HepG2 (cell line): ENCODE data around the gene FJX1.

ENCODE experiments used
- CENPBD1 ChIP-seq: sonication (generic); formaldehyde crosslinking; IDR thresholded peaks from 2 replicates; pipeline ENCODE4 v1.8.0; 2022; ENCODE audit warnings: missing genetic modification reagents, low read depth, mild to moderate bottlenecking, borderline replicate concordance
- CTCF ChIP-seq: sonication (generic); formaldehyde crosslinking; IDR thresholded peaks from 2 replicates; pipeline ENCODE4 v1.5.0; 2020; ENCODE audit warnings: mild to moderate bottlenecking, missing genetic modification reagents, moderate library complexity
- RARA ChIP-seq: IDR thresholded peaks from 2 replicates; pipeline ENCODE4 v1.6.1; 2016; ENCODE audit warnings: missing genetic modification reagents, missing compliant biosample characterization
- ZBTB7A ChIP-seq: sonication (generic); formaldehyde crosslinking; IDR thresholded peaks from 2 replicates; pipeline ENCODE4 v1.8.0; 2022; ENCODE audit warnings: mild to moderate bottlenecking, missing genetic modification reagents
- ZNF605 ChIP-seq: sonication (generic); formaldehyde crosslinking; IDR thresholded peaks from 2 replicates; pipeline ENCODE4 v1.8.0; 2022; ENCODE audit warnings: mild to moderate bottlenecking, missing genetic modification reagents

- TF ChIP-seq CTCF (no peak), ZNF605 (CRISPR knock-in tag) (no peak), RARA (no peak), CENPBD1 (CRISPR knock-in tag) (no peak), ZBTB7A (CRISPR knock-in tag) (no peak)
These were observed 5.4 kb downstream of the FJX1 start for GRCh38 chr11:35623621-35624168.
